ENCODE data around the gene ZNF329.

Gene ZNF329

DNA sequence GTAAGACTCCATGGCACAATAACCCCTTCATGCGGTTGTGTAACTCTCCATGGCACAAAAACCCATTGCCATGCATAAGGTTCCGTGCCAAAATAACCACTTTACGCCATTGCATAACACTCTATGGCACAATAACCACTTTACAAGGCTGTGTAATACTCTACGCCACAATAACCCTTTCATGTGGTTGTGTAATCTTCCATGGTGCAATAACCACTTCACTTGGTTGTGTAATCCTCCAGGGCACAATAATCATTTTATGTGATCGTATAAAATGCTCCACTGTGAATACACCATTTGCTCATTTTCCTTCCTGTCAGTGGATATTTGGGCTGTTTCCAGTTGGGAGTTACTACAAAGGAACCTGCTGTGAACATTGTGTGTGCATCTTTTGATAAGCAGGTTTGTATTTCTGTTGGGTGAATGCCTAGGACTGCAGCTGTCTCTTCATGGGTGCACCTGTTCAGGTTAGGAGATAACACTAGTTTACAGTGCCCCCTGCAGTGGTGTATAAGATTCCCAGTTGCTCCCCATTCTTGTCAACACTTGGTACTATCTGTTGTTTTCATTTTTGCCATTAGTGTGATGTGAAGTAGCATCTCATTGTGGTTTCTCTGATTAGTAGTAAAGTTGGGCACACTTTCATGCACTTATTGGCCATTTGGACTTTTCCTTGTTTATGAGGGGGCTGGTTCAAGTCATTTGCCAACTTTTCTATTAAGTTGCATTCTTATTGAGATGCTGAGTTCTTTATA lies 31.4 kb downstream of the ZNF329 start:
- H3K79me2 ChIP-seq (ENCODE audit: control insufficient read depth, insufficient read depth, low read length, unreplicated experiment), result no peaks in the 10 kb centered on the region
- H3K4me1 ChIP-seq (ENCODE audit: control insufficient read depth, insufficient read depth, low read length, unreplicated experiment), result no peaks in the 10 kb centered on the region
- no peak overlapping the region for H2AFZ ChIP-seq (ENCODE audit: low read length, unreplicated experiment)
- H3K27me3 ChIP-seq (ENCODE audit: insufficient read depth, low read length), result peaks cover 16% of the 10 kb centered on the region
- H3K27ac ChIP-seq (ENCODE audit: low read depth, low read length), result no peak overlapping the region
- H3K36me3 ChIP-seq (ENCODE audit: insufficient read depth, low read length), result no peaks in the 10 kb centered on the region
- H3K4me3 ChIP-seq (ENCODE audit: low read depth, low read length), result no peak overlapping the region

DNA sequence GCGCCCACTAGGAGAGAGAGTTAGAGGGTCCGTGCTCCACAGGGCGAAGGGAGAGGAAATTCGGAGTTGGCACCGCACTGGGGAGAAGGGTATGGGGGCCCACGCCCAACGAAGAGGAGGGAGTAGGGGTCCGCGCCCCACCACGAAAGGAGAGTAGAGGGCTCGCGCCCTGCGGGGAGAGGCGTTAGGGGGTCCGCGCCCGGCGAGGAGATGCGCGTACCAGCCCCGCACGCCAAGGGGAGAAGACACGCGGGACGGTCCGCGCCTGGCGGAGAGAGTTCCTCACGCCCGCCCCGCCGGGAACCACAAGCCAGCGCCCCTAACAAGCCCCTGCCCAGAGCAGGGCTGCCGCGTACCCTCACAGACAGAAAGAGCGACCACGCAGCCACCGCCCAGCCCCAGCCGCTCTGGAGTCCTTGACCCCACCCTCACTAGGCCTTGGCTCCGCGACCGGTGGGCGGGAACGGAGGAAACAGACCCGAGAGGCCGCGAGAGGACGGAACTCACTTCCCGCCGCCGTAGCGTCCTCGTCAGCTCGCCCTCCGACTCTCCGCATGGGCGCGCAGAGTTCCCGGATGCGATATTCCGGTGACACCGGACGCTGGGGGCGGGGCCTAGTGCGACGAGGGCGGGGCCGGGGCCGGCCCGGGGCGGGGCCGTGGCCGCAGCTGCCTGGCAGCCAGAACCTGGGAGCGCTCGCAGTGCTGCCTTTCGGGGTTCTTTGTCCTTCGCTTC lies 32.6 kb downstream of the ZNF329 start:
- no peak overlapping the region for H3K4me3 ChIP-seq (ENCODE audit: low read depth, low read length)
- H3K27ac ChIP-seq (ENCODE audit: low read depth, low read length), result no peak overlapping the region
- no peaks in the 10 kb centered on the region for H3K4me1 ChIP-seq (ENCODE audit: control insufficient read depth, insufficient read depth, low read length, unreplicated experiment)
- peaks cover 16% of the 10 kb centered on the region for H3K27me3 ChIP-seq (ENCODE audit: insufficient read depth, low read length)
- H3K36me3 ChIP-seq (ENCODE audit: insufficient read depth, low read length), result no peaks in the 10 kb centered on the region
- no peak overlapping the region for H2AFZ ChIP-seq (ENCODE audit: low read length, unreplicated experiment)
- no peaks in the 10 kb centered on the region for H3K79me2 ChIP-seq (ENCODE audit: control insufficient read depth, insufficient read depth, low read length, unreplicated experiment)

DNA sequence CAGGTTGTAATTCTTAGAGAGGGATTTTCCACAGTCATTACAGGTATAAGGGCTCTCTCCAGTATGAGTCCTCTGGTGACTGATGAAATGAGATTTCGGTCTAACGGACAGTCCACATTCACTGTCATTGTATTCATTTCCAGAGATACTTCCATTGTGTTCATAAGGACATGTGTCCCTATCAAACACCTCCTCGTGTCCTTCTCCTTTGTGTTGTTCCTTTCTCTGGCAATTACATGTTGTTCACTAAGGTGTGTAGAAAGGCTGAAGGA lies 42.1 kb downstream of the ZNF329 start:
- H3K27ac ChIP-seq (ENCODE audit: low read depth, low read length), result no peak overlapping the region
- no peaks in the 10 kb centered on the region for H3K79me2 ChIP-seq (ENCODE audit: control insufficient read depth, insufficient read depth, low read length, unreplicated experiment)
- H3K4me1 ChIP-seq (ENCODE audit: control insufficient read depth, insufficient read depth, low read length, unreplicated experiment), result no peaks in the 10 kb centered on the region
- H3K4me3 ChIP-seq (ENCODE audit: low read depth, low read length), result no peak overlapping the region
- H3K36me3 ChIP-seq (ENCODE audit: insufficient read depth, low read length), result no peaks in the 10 kb centered on the region
- H2AFZ ChIP-seq (ENCODE audit: low read length, unreplicated experiment), result no peak overlapping the region
- no peaks in the 10 kb centered on the region for H3K27me3 ChIP-seq (ENCODE audit: insufficient read depth, low read length)

DNA sequence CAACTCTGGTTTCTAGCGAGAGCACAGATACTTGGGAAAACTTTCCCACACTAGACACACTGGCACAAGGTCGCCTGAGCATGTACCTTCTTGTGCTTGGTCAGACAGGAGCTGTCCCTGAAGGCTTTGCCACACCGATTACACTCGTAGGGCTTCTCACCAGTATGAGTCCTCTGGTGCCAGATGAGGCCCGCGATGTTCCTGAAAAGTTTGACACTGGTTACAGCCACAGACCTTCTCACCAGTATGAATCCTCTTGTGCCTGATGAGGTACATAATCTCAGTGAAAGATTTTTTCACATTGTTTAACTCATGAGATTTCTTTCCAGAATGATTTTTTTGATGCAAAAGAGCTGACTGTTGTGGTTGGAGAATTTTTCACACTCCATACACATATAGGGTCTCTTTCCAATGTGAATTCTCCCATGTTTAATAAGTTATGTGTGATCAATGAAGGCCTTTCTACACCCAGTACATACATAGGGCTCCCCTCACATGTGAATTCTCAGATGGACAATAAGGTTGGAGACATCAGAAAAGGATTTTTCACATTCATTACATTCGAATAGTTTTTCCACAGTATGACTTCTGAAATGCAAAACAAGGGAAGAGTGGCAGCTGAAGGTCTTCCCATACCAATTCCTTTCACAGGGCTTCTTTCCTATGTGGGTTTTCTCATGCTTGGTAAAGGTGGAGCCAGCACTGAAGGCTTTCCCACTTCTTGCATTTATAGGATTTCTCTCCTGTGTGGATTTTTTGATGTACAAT lies 42.6 kb downstream of the ZNF329 start:
- Histone ChIP-seq H3K79me2 (ENCODE audit: control insufficient read depth, insufficient read depth, low read length, unreplicated experiment) (no peaks in the 10 kb centered on the region), H3K27ac (ENCODE audit: low read depth, low read length) (no peak overlapping the region), H2AFZ (ENCODE audit: low read length, unreplicated experiment) (no peak overlapping the region), H3K4me3 (ENCODE audit: low read depth, low read length) (no peak overlapping the region), H3K4me1 (ENCODE audit: control insufficient read depth, insufficient read depth, low read length, unreplicated experiment) (no peaks in the 10 kb centered on the region), H3K27me3 (ENCODE audit: insufficient read depth, low read length) (no peaks in the 10 kb centered on the region), H3K36me3 (ENCODE audit: insufficient read depth, low read length) (no peaks in the 10 kb centered on the region)

DNA sequence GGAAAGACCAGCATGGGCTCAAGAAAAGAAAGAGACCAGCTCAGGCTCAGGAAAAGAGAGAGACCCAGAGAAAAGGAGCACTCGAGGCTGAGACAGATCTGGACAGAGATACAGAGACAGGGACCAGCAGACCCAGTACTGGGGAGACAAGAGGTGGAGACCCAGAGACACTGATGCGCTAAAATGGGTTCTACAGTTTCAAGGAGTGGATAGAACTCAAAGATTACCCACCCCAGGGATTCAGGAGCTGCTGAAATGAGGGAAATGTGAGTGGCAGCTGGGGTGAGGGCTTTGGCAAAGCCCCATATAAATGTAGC lies 51.9 kb downstream of the ZNF329 start:
- Histone ChIP-seq H3K4me1 (ENCODE audit: control insufficient read depth, insufficient read depth, low read length, unreplicated experiment) (no peaks in the 10 kb centered on the region), H3K79me2 (ENCODE audit: control insufficient read depth, insufficient read depth, low read length, unreplicated experiment) (peaks cover 12% of the 10 kb centered on the region), H3K27me3 (ENCODE audit: insufficient read depth, low read length) (no peaks in the 10 kb centered on the region), H3K4me3 (ENCODE audit: low read depth, low read length) (peak overlapping the region; percentile 93), H2AFZ (ENCODE audit: low read length, unreplicated experiment) (no peak overlapping the region), H3K36me3 (ENCODE audit: insufficient read depth, low read length) (peaks cover 8% of the 10 kb centered on the region; the same call in 1 of the 2 replicates), H3K27ac (ENCODE audit: low read depth, low read length) (peak overlapping the region; percentile 91)

DNA sequence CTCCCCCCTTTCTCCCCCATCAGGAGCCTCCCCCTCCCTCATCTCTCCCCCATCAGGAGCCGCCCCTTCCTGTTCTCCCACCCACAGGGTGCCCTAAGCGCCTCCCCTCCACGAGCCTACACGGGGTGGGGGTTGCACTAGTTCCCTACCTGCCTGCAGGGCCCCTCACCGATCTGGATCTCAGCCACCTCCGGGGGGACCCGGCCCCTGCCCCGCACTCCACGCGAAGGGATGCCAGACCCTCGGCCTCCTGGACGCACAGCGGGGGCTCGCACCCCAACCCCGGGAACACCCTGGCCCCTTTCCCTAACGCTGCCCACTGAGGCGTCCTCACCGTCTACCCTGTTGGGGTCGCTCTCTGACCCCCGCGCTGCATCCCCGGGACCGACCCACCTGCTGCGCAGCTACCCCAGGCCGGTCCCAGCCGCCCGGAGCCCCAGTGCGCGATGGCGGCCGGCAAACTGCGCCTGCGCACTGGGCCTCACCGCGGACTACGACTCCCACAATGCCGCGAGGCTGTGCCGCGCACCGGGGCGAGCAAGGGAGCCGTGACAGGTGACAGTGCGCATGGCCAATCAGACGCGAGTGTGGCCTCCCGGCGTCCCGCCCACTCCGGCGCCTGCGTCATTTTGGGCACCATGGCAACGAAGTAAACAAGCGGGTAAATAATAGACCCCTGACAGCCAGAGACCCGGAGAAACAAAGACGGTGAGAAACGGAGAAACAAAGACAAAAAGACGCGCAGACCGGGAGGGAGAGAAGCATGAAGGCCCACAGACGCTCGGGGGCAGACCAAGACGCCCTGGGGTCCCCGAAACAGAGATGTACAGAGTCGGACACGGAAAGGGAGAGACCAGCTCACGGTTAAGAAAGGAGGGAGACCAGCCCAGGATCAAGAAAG lies 52.6 kb downstream of the ZNF329 start, which contains the start of gene ZSCAN18:
ZSCAN18 (minus strand) TSS at position 451 of the 901 bp plus-strand sequence. CDS start 7,964 bp downstream, outside the sequence.
- H3K4me1 ChIP-seq (ENCODE audit: control insufficient read depth, insufficient read depth, low read length, unreplicated experiment), result no peaks in the 10 kb centered on the region
- no peaks in the 10 kb centered on the region for H3K27me3 ChIP-seq (ENCODE audit: insufficient read depth, low read length)
- peak within 1 kb of the TSS; percentile 91 for H3K27ac ChIP-seq (ENCODE audit: low read depth, low read length)
- peaks cover 8% of the 10 kb centered on the region; the same call in 1 of the 2 replicates for H3K36me3 ChIP-seq (ENCODE audit: insufficient read depth, low read length)
- no peak within 1 kb of the TSS for H2AFZ ChIP-seq (ENCODE audit: low read length, unreplicated experiment)
- peak within 1 kb of the TSS; percentile 93 for H3K4me3 ChIP-seq (ENCODE audit: low read depth, low read length)
- H3K79me2 ChIP-seq (ENCODE audit: control insufficient read depth, insufficient read depth, low read length, unreplicated experiment), result peaks cover 12% of the 10 kb centered on the region

DNA sequence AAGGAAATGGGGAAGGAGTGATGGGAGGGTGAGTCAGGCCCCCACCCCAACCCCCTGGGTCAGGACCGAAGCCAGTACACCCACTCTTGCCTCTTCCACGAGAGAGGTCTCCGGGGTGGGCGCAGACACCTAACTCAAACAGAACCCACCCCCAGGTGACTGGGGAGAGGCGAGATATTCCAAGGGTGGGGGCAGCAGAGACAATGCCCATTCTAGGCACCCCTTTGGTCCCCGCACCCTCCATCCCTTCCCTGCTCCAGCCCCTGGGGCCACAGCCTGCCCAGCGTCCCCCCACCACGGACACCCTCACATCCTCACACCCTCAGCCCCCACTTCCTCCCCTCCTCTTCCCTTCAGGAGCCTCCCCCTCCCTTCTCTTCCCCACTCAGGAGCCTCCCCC lies 53.2 kb downstream of the ZNF329 start:
- no peaks in the 10 kb centered on the region for H3K27me3 ChIP-seq (ENCODE audit: insufficient read depth, low read length)
- H3K27ac ChIP-seq (ENCODE audit: low read depth, low read length), result peak overlapping the region; percentile 91; the same call in 1 of the 2 replicates
- peak overlapping the region; percentile 93 for H3K4me3 ChIP-seq (ENCODE audit: low read depth, low read length)

DNA sequence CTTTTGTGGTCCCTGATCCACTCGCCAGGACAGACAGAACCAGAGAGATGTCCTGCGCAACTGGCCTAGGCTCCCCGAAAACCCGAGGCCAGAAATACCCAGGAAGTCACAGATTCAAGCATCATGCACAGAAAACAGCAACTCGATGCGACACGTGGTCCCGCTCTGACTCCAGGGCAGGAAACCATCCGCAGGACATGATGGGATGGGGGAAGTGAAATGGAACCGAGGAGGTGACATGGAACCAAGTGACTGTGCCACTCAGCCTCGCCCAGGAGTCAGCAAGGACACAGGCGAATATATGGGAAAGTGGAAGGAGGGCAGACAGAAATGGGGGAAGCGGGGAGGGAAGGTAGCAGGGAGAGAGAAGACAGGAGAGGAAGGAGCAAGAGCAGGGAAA lies 53.7 kb downstream of the ZNF329 start:
- no peak overlapping the region for H2AFZ ChIP-seq (ENCODE audit: low read length, unreplicated experiment)
- peaks cover 8% of the 10 kb centered on the region; the same call in 1 of the 2 replicates for H3K36me3 ChIP-seq (ENCODE audit: insufficient read depth, low read length)
- peak overlapping the region; percentile 93 for H3K4me3 ChIP-seq (ENCODE audit: low read depth, low read length)
- no peak overlapping the region for H3K27ac ChIP-seq (ENCODE audit: low read depth, low read length)
- H3K79me2 ChIP-seq (ENCODE audit: control insufficient read depth, insufficient read depth, low read length, unreplicated experiment), result peaks cover 12% of the 10 kb centered on the region
- H3K4me1 ChIP-seq (ENCODE audit: control insufficient read depth, insufficient read depth, low read length, unreplicated experiment), result no peaks in the 10 kb centered on the region
- H3K27me3 ChIP-seq (ENCODE audit: insufficient read depth, low read length), result no peaks in the 10 kb centered on the region

More for the DNA sequence above, 53.2 kb downstream of the ZNF329 start:
- Histone ChIP-seq H3K4me1 (ENCODE audit: control insufficient read depth, insufficient read depth, low read length, unreplicated experiment) (no peaks in the 10 kb centered on the region), H3K36me3 (ENCODE audit: insufficient read depth, low read length) (peaks cover 8% of the 10 kb centered on the region; the same call in 1 of the 2 replicates), H2AFZ (ENCODE audit: low read length, unreplicated experiment) (no peak overlapping the region), H3K79me2 (ENCODE audit: control insufficient read depth, insufficient read depth, low read length, unreplicated experiment) (peaks cover 12% of the 10 kb centered on the region)

DNA sequence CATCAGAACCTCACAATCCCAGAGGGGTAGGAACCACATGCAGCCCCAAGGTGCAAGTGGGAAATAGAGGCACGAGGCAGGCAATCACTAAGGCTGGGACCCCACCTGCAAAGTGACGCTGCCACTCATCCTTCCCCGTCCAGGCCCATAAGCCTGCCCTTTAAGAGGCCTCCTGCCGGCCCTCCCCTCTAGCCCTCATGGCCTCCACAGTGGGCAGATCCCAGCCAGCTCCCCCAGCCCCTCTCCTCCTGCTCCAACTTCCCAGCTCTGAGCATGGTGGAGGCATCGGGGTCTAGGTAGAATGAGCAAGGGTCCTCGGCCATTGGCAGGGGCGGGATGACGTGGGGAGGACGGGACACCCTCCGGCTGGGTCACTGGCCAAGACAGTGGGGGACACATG lies 55.3 kb downstream of the ZNF329 start:
- Histone ChIP-seq H3K27ac (ENCODE audit: low read depth, low read length) (no peak overlapping the region), H3K36me3 (ENCODE audit: insufficient read depth, low read length) (peaks cover 10% of the 10 kb centered on the region; the same call in 1 of the 2 replicates), H3K79me2 (ENCODE audit: control insufficient read depth, insufficient read depth, low read length, unreplicated experiment) (peaks cover 12% of the 10 kb centered on the region), H3K4me3 (ENCODE audit: low read depth, low read length) (no peak overlapping the region), H2AFZ (ENCODE audit: low read length, unreplicated experiment) (no peak overlapping the region), H3K27me3 (ENCODE audit: insufficient read depth, low read length) (no peaks in the 10 kb centered on the region), H3K4me1 (ENCODE audit: control insufficient read depth, insufficient read depth, low read length, unreplicated experiment) (no peaks in the 10 kb centered on the region)

DNA sequence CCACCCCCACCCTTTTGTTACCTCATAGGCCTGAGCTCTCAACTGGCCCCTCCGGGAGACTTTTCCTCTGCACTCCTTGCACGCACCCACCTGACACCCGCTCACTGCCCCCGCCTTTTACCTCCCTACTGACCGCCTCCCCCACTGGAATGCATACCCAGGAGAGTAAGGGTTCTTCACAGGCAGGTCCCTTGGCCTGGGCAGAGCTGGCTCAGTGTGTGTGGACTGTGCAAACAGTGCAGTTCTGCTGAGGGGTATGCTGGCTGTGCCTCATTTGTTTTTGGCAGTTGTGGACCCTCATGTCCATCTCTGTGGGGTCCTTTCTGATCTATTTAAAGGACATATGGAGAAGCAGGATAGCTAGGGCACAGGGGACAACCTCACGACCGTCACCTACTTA lies 57.5 kb downstream of the ZNF329 start:
- Histone ChIP-seq H3K79me2 (ENCODE audit: control insufficient read depth, insufficient read depth, low read length, unreplicated experiment) (peaks cover 12% of the 10 kb centered on the region), H3K27ac (ENCODE audit: low read depth, low read length) (no peak overlapping the region), H3K4me1 (ENCODE audit: control insufficient read depth, insufficient read depth, low read length, unreplicated experiment) (no peaks in the 10 kb centered on the region), H2AFZ (ENCODE audit: low read length, unreplicated experiment) (no peak overlapping the region), H3K27me3 (ENCODE audit: insufficient read depth, low read length) (no peaks in the 10 kb centered on the region), H3K4me3 (ENCODE audit: low read depth, low read length) (no peak overlapping the region), H3K36me3 (ENCODE audit: insufficient read depth, low read length) (peaks cover 18% of the 10 kb centered on the region; the same call in 1 of the 2 replicates)
